HL-60 (cell line): ENCODE measurements around the gene FGFR3.

Experiments used
- GABPA ChIP-seq: IDR thresholded peaks from 2 replicates; pipeline ENCODE4 v1.6.1; 2012; ENCODE audit warnings: low read depth
- POLR2AphosphoS5 ChIP-seq: IDR thresholded peaks from 2 replicates; pipeline ENCODE4 v1.6.1; 2012; ENCODE audit warnings: low read depth
- SPI1 ChIP-seq: IDR thresholded peaks from 2 replicates; pipeline ENCODE4 v1.6.1; 2012; ENCODE audit warnings: low read depth, mild to moderate bottlenecking, borderline replicate concordance
- TF ChIP-seq, protein P1 (sequence below): IDR thresholded peaks from one replicate; pipeline ENCODE4 v1.5.1; 2011; ENCODE audit warnings: low read length, control low read depth, inconsistent platforms; ENCODE audit not compliant: insufficient read depth
- TF ChIP-seq, protein P2 (sequence below): IDR thresholded peaks from 2 replicates; pipeline ENCODE4 v1.6.1; 2012; ENCODE audit warnings: low read depth; ENCODE audit not compliant: insufficient replicate concordance

DNA sequence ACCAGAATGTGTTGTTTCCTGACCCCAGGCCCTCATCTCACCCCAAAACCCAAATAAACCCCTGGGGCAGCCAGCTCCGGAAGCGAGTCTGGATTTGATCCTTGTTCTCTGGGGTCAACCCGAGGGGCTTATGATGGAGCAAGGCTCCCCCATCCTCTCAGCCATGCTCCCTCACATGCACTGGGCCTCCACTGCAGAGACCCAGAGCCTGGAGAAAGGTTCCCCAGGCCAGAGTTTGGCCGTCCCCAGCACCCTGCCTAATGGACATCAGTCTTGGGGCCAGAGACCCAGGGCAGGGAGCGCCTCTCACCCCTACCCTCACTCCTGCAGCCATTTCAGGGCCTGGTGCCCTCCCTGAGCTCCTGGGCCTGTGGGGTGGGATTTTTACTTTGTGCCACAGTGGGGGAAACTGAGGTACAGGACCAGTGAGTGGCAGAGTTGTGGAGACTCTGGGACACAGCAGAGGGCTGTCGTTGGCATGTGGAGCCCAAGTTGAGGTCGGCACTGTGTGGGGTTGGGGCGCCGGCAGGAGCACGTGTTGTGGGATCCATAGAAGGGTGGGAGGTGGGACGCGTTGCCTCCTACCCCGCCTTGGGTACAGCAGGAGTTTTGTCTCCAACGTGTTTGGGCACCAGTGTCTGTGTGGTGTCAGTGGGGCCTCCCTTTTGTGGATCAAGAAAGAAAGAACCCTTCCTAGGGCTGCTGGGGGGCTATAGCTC, 3.6 kb downstream of the FGFR3 start:
- TF ChIP-seq, protein P1, sequence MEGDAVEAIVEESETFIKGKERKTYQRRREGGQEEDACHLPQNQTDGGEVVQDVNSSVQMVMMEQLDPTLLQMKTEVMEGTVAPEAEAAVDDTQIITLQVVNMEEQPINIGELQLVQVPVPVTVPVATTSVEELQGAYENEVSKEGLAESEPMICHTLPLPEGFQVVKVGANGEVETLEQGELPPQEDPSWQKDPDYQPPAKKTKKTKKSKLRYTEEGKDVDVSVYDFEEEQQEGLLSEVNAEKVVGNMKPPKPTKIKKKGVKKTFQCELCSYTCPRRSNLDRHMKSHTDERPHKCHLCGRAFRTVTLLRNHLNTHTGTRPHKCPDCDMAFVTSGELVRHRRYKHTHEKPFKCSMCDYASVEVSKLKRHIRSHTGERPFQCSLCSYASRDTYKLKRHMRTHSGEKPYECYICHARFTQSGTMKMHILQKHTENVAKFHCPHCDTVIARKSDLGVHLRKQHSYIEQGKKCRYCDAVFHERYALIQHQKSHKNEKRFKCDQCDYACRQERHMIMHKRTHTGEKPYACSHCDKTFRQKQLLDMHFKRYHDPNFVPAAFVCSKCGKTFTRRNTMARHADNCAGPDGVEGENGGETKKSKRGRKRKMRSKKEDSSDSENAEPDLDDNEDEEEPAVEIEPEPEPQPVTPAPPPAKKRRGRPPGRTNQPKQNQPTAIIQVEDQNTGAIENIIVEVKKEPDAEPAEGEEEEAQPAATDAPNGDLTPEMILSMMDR = no peak
- TF ChIP-seq GABPA = no peak
- TF ChIP-seq POLR2AphosphoS5 = no peak
- TF ChIP-seq, protein P2, sequence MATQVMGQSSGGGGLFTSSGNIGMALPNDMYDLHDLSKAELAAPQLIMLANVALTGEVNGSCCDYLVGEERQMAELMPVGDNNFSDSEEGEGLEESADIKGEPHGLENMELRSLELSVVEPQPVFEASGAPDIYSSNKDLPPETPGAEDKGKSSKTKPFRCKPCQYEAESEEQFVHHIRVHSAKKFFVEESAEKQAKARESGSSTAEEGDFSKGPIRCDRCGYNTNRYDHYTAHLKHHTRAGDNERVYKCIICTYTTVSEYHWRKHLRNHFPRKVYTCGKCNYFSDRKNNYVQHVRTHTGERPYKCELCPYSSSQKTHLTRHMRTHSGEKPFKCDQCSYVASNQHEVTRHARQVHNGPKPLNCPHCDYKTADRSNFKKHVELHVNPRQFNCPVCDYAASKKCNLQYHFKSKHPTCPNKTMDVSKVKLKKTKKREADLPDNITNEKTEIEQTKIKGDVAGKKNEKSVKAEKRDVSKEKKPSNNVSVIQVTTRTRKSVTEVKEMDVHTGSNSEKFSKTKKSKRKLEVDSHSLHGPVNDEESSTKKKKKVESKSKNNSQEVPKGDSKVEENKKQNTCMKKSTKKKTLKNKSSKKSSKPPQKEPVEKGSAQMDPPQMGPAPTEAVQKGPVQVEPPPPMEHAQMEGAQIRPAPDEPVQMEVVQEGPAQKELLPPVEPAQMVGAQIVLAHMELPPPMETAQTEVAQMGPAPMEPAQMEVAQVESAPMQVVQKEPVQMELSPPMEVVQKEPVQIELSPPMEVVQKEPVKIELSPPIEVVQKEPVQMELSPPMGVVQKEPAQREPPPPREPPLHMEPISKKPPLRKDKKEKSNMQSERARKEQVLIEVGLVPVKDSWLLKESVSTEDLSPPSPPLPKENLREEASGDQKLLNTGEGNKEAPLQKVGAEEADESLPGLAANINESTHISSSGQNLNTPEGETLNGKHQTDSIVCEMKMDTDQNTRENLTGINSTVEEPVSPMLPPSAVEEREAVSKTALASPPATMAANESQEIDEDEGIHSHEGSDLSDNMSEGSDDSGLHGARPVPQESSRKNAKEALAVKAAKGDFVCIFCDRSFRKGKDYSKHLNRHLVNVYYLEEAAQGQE = no peak
- no peak for TF ChIP-seq SPI1
